ENCODE measurements around the gene CHMP3.
"Not testable (repeated sequence)": the region's sequence is repeated elsewhere in the genome, so short reads cannot be mapped to it uniquely, and the experiment has no call there.

- not testable (repeated sequence) for TF ChIP-seq CTCF (IDR thresholded peaks at IDR 0.05; ENCODE audit: insufficient read depth, low read length, poor library complexity, severe bottlenecking); EZH2phosphoT487 (conservative IDR thresholded peaks at IDR 0.05; ENCODE audit: low read length)
These were observed 14.9 kb downstream of the CHMP3 start for GRCh38 chr2:86548165-86548912.

Measured in SU-DHL-6 (cell line).